DMS114 treated with DMSO at 0.1 percent for 48 hours (cell line): ENCODE results near the gene MFAP1.
A peak's percentile ranks its signal among the peaks of the same experiment; 100 is the strongest.
"Not testable (repeated sequence)": the region's sequence is repeated elsewhere in the genome, so short reads cannot be mapped to it uniquely, and the experiment has no call there.

Experiments
- DNase-seq: peaks from one replicate; lab custom pipeline; 2025; ENCODE audit not compliant: unreplicated experiment; lab: John Stamatoyannopoulos, UW

MFAP1 gene, protein sequence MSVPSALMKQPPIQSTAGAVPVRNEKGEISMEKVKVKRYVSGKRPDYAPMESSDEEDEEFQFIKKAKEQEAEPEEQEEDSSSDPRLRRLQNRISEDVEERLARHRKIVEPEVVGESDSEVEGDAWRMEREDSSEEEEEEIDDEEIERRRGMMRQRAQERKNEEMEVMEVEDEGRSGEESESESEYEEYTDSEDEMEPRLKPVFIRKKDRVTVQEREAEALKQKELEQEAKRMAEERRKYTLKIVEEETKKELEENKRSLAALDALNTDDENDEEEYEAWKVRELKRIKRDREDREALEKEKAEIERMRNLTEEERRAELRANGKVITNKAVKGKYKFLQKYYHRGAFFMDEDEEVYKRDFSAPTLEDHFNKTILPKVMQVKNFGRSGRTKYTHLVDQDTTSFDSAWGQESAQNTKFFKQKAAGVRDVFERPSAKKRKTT

DNA sequence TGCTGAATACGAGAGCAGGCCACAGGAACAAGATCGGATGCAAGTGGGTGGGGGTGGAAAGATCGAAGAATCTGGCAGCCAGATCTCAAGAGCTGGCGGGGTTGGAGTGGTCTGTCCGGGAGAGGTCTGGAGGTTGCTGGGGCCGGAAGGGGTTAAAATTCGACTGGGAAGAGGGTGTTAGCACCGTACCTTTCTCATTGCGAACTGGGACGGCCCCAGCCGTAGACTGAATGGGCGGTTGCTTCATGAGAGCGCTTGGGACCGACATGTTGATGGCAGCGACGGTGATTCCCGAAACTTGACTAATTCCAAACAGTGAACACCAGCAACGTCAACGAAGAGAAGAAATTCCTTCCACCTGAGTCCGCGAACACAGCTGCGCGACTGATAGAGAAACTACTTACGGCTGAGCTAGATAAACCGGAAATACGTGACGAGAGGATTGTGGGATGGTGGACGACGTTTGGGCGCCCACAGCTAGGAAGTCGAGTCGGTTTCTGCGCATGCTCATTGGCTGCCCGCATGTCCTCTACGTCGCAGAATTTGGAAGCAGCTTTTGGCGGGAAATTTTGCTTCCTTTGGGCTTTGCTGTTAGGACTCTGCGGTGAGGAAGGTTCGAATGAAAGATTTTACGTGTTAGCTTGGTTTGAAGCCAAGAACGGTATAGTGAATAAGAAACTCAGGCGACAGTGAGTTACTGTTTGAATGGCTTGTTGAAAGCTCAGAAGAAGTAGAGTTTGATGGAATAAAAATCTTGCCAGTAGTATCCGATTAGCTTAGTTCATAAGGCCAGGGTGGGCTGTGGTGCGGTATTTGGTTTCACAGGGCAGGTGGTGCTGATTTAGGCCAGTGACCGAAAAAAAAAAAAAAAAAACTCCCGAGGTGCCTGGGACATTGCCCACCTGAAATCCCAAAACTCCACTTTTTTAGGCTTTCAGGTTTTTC lies at the start of gene MFAP1:
Gene MFAP1 (minus strand): TSS at position 389 of the 945 bp plus-strand sequence. CDS start 121 bp downstream, at position 268.
- peak; percentile 97 for DNase-seq

DNA sequence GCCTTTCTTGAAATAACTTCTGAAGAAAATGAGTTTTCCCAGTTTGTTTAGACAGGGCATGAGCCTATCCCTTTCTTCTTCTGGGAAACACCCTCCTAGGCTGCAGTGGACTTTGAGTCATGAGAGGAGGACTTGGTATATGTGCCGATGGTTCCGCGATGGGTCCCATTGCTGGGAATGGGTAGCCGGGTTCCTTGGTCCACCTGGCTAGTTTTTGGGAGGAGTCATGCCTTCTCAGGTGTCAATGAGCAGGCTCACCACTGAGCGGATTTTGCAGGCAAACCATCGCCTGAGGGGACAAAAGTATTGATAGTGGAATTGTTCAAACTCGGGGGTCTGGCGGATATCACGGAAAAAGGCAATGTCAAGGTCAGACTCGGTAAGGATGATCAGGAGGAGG lies 49.2 kb upstream of the MFAP1 start:
- DNase-seq, result no peak

DNA sequence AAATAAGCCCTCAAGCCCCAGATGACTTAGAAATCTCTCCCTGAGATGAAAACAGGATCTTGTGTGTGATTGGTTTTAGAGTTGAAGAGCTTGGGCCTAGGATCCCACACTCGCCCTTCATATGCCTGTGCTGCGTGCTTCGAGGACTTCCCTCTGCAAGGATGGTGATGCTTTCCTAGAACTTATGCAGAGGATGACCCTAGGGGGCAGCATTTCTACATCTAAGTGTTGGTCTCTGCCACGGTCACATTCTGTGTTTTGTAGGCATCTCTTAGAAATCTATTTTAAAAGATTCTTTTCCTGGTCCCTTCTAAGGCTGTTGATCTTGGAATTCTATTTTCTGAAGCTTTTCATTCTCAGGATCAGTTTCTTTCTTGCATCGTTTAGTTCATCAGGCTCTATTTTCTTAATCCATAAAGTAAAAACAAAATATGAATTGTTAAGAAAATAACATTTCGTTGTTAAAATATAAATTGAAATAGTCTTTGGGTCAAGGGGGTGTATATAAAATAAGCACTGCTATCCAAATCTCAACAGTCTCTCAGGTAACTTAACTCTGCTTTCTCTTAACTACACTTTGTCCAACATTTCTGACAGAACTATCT lies 48.0 kb upstream of the MFAP1 start:
- DNase-seq, result peak; percentile 41

DNA sequence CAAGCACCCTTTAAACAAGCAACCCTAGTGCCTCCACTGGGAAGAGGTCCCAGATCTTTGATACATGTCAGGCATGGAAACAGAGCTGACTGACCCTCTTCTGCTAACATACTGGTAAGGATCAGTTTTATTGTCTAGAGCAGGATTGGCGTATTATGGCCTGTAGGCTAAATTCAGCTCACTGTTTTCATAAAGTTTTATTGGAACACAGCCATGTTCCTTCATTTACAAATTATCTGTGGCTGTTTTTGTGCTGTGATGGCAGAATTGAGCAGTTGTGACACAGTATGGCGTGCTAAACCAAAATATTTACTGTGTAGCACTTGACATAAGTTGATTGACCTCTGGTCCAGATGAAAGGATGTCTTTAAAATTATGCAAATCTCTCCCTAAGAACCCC lies 47.3 kb upstream of the MFAP1 start:
- no peak for DNase-seq

DNA sequence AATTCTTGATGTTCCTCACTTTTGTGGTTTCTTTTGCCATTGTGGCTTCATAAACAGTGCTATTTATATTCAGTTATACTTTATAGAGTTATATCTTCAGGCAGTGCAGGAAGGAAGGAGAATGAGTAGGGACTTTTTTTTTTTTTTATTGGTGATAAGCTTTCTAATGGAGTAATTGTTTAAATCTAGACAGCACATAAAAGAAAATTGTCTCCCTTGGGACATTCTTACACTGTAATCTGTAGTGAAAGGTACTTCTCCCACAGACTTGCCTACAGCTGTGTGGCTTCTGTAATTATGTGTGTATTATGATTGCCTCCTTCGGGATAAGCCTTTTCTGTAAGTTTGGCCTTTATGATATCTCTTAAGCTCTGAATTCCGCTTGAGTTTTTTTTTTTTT lies 43.9 kb upstream of the MFAP1 start:
- no peak for DNase-seq

GRCh38 chr15:43867096-43867495 lies 42.6 kb upstream of the MFAP1 start:
- no peak for DNase-seq

GRCh38 chr15:43866636-43867035 lies 42.1 kb upstream of the MFAP1 start:
- not testable (repeated sequence) for DNase-seq

DNA sequence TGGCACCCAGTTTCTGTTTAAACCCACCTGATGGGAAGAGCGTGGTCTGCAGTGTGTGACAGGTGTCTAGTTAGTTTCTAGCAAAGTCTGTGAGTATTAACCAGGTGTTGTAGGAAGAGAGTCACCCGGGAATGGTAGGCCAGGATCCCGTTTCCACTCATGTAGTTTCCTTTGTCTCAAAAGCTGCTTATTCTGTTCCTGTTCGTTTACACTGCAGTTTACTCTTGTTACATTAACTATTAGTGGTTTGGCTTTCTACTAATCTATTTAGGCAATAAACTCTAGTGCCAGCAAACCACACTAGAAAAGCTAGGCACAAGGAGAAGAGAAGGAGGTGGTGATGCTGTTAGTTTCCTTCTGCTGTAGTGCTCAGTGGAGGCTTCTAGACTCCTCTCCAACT lies 35.1 kb upstream of the MFAP1 start:
- DNase-seq, result no peak

- DNase-seq, result no peak
Observed at GRCh38 chr15:43854801-43855200, 30.3 kb upstream of the MFAP1 start.

DNA sequence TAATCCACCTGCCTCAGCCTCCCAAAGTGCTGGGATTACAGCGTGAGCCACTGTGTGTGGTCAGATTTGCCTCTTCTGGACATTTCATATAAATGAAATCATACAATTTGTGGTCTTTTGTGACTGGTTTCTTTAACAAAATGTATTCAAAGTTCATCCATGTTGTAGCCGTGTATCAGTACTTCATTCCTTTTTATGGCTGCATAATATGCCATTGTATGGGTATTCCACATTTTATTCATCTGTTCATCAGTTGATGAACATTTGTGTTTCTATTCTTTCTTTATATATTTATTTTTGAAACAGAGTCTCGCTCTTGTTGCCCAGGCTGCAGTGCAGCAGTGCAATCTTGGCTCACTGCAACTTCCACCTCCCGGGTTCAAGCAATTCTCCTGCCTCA lies 28.1 kb upstream of the MFAP1 start:
- DNase-seq, result no peak

GRCh38 chr15:43851251-43851650 lies 26.8 kb upstream of the MFAP1 start:
- no peak for DNase-seq

- no peak for DNase-seq
Observed at GRCh38 chr15:43845421-43845820, 20.9 kb upstream of the MFAP1 start.

GRCh38 chr15:43832485-43832884 lies 8.0 kb upstream of the MFAP1 start:
- DNase-seq, result not testable (repeated sequence)

- DNase-seq, result not testable (repeated sequence)
Observed at GRCh38 chr15:43831519-43832052, 7.1 kb upstream of the MFAP1 start.

DNA sequence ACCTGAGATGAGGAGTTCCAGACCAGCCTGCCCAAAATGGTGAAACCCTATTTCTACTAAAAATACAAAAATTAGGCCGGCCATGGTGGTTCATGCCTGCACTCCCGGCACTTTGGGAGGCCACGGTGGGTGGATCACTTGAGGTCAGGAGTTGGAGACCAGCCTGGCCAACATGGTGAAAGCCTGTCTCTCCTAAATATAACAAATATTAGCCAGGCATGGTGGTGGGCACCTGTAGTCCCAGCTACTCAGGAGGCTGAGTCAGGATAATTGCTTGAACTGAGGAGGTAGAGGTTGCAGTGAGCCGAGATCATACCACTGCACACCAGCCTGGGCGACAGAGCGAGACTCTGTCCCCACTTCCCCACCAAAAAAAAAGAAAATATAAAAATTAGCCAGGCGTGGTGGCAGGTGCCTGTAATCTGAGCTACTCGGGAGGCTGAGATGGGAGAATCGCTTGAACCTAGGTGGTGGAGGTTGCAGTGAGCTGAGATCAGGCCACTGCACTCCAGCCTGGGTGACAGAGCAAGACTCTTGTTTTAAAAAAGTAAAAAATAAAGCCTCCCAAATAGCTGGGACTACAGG lies 6.3 kb upstream of the MFAP1 start:
- DNase-seq, result not testable (repeated sequence)

GRCh38 chr15:43829951-43830540 lies 5.6 kb upstream of the MFAP1 start:
- not testable (repeated sequence) for DNase-seq

- peak; percentile 35 for DNase-seq
Observed at GRCh38 chr15:43828061-43828657, 3.7 kb upstream of the MFAP1 start.

DNA sequence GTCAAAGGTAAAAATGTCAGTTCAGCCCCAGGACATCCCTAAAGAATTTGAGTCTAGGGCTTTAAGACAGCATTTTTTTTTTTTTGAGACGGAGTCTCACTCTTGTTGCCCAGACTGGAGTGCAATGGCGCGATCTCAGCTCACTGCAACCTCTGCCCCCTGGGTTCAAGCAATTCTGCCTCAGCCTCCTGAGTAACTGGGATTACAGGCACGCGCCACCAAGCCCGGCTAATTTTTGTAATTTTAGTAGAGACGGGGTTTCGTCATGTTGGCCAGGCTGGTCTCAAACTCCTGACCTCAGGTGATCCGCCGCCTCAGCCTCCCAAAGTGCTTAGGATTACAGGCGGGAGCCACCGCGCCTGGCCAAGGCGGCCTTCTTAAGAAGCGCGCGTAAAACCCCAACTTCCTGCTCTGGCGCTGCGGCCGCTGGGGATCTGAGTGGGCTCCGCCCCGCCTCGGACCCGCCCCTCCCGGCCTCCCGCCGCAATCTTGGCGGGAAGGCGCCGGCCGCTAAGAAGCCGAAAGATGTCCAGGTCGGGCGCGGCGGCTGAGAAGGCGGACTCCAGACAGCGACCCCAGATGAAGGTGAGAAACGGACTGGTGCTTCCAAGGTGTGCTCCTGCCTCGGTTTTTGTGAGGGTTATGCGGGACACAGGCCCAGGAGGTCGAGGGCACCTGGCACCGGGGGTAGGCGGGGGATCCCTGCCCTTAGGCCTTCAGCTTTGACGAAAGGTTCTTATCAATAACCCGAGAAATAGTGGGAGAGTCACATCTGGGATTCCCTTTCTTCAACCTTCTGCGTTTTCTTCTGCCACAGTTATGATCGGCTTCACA lies 2.2 kb upstream of the MFAP1 start, which contains the start of gene WDR76:
Gene WDR76 (plus strand): TSS at position 495 of the 834 bp plus-strand sequence. CDS start 31 bp downstream, at position 526.
- peak; percentile 72 for DNase-seq

DNA sequence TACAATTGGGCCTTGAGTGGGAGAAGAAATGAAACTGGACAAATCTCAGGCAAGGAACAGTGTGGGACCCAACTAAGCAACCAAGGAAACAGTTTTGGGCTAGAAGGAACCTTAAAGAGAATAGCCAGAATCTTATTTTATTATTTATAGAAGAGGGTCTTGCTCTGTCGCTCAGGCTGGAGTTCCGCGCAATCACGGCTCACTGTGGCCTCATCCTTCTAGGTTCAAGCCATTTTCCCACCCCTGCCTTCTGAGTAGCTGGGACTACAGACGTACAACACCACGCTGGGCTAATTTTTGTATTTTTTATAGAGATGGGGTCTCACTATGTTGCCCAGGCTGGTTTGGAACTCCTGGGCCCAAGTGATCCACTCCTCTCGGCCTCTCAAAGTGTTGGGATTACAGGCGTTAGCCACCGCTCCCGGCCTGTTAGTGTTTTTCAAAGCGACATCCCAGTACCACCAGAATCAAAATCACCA lies 1.6 kb upstream of the MFAP1 start:
- DNase-seq, result no peak
